H1 (cell line): ENCODE results near the gene FCHO1. TPM values are rescaled to one million over a fixed set of nuclear protein-coding genes. Genes with fewer than 3 reads are reported as not detected.

Experiments
- CTCF ChIA-PET: fragments of 300-600 bp; sonication (Branson Sonifier 250); formaldehyde crosslinking; loops from one replicate; lab custom pipeline; 2021; ENCODE audit not compliant: partially characterized antibody; lab: Charles Lee
- POLR2A ChIA-PET: fragments of 300-600 bp; sonication (Branson Sonifier 250); formaldehyde crosslinking; loops from one replicate; lab custom pipeline; 2021; ENCODE audit warnings: inconsistent platforms; ENCODE audit not compliant: partially characterized antibody; lab: Charles Lee
- DNase-seq, 2 experiments: peaks; one replicate each; pipeline versions ENCODE4 v3.0.0 to v3.0.0-alpha.2; 2010 to 2022; ENCODE audit warnings: low spot score in 2 of 2, low read depth in 1 of 2, mixed read lengths in 1 of 2
- FAIRE-seq: peaks from 2 replicates; lab custom pipeline; 2011; peaks lifted over from hg19 to GRCh38; lab: Jason Lieb, UNC
- H2AFZ ChIP-seq: 2 replicates; pipeline ENCODE4 v1.8.1; 2012; ENCODE audit warnings: low read length, inconsistent platforms
- H2AK5ac ChIP-seq: 2 replicates; pipeline ENCODE4 v1.6.1; 2013; ENCODE audit warnings: low read depth, low read length
- H2BK120ac ChIP-seq: replicated peaks from 2 replicates; pipeline ENCODE3; 2013; ENCODE audit warnings: low read depth, low read length, inconsistent platforms
- H2BK12ac ChIP-seq: 2 replicates; pipeline ENCODE4 v1.6.1; 2013; ENCODE audit warnings: low read depth, low read length
- H2BK15ac ChIP-seq: 2 replicates; pipeline ENCODE4 v1.6.1; 2013; ENCODE audit warnings: low read length
- H2BK20ac ChIP-seq: 2 replicates; pipeline ENCODE4 v1.6.1; 2013; ENCODE audit warnings: low read length
- H2BK5ac ChIP-seq: 2 replicates; pipeline ENCODE4 v1.6.1; 2013; ENCODE audit warnings: low read depth, low read length
- H3K14ac ChIP-seq: 2 replicates; pipeline ENCODE4 v1.6.1; 2013; ENCODE audit warnings: inconsistent platforms; ENCODE audit not compliant: insufficient read length
- H3K18ac ChIP-seq: 2 replicates; pipeline ENCODE4 v1.6.1; 2013; ENCODE audit warnings: low read length; ENCODE audit errors: extremely low read depth
- H3K23ac ChIP-seq: 2 replicates; pipeline ENCODE4 v1.6.1; 2013; ENCODE audit warnings: inconsistent platforms; ENCODE audit not compliant: insufficient read length
- H3K23me2 ChIP-seq: 2 replicates; pipeline ENCODE4 v1.6.1; 2013; ENCODE audit warnings: low read depth, low read length
- H3K27ac ChIP-seq: 2 replicates; pipeline ENCODE4 v1.6.1; 2011; ENCODE audit warnings: low read depth, low read length, inconsistent platforms
- H3K27me3 ChIP-seq, 4 experiments: replicated peaks in 1 of 4; 1 replicate in 1 of 4; 2 replicates in 3 of 4; pipeline versions ENCODE4 v1.6.1 to v1.8.1; 2011 to 2013; ENCODE audit warnings: low read length in 3 of 4, mild to moderate bottlenecking in 3 of 4, inconsistent platforms in 2 of 4, mixed read lengths in 2 of 4, moderate library complexity in 1 of 4; ENCODE audit not compliant: control insufficient read depth in 3 of 4, insufficient read depth in 3 of 4; ENCODE audit errors: extremely low read depth in 1 of 4
- H3K36me3 ChIP-seq, 4 experiments: 2 replicates each; pipeline versions ENCODE4 v1.6.1 to v1.8.1; 2011 to 2013; ENCODE audit warnings: mild to moderate bottlenecking in 4 of 4, low read length in 3 of 4, moderate library complexity in 2 of 4, control low read depth in 1 of 4, inconsistent platforms in 1 of 4; ENCODE audit not compliant: insufficient read depth in 4 of 4, control insufficient read depth in 2 of 4
- H3K4ac ChIP-seq: replicated peaks from 2 replicates; pipeline ENCODE3; 2013; ENCODE audit warnings: low read length, low read depth, mixed read lengths, inconsistent platforms; ENCODE audit not compliant: insufficient read length
- H3K4me1 ChIP-seq, 4 experiments: replicated peaks in 1 of 4; 1 replicate in 1 of 4; 2 replicates in 3 of 4; pipeline versions ENCODE4 v1.6.1 to v1.8.1; 2011 to 2013; ENCODE audit warnings: low read length in 3 of 4, inconsistent platforms in 2 of 4, mixed read lengths in 1 of 4; ENCODE audit not compliant: insufficient read depth in 4 of 4, control insufficient read depth in 3 of 4
- H3K4me2 ChIP-seq, 2 experiments: 2 replicates each; pipeline versions ENCODE4 v1.6.1 to v1.8.1; 2011 to 2013; ENCODE audit warnings: low read depth in 2 of 2, low read length in 2 of 2, control low read depth in 1 of 2, inconsistent platforms in 1 of 2, mild to moderate bottlenecking in 1 of 2; ENCODE audit not compliant: insufficient read depth in 1 of 2
- H3K4me3 ChIP-seq, 4 experiments: fragments of 200-600, 300-600 bp in 1 of 4; sonication (generic), shearing (Covaris generic), sonication (Bioruptor Twin) in 1 of 4; 2 replicates each; pipeline versions ENCODE4 v1.5.1 to v1.8.1; 2011 to 2016; ENCODE audit warnings: low read length in 4 of 4, low read depth in 3 of 4, control low read depth in 2 of 4, inconsistent platforms in 2 of 4, mild to moderate bottlenecking in 2 of 4, mixed read lengths in 1 of 4, moderate library complexity in 1 of 4; ENCODE audit not compliant: insufficient read depth in 2 of 4; ENCODE audit errors: extremely low read depth in 1 of 4
- H3K56ac ChIP-seq: replicated peaks from 2 replicates; pipeline ENCODE3; 2013; ENCODE audit warnings: low read depth, mild to moderate bottlenecking, mixed read lengths, low read length, inconsistent platforms; ENCODE audit not compliant: insufficient read length
- H3K79me1 ChIP-seq: 2 replicates; pipeline ENCODE4 v1.6.1; 2013; ENCODE audit warnings: low read depth, low read length, control low read depth
- H3K79me2 ChIP-seq, 2 experiments: 2 replicates each; pipeline versions ENCODE4 v1.6.1 to v1.8.1; 2012 to 2013; ENCODE audit warnings: low read length in 2 of 2, mild to moderate bottlenecking in 2 of 2, inconsistent platforms in 1 of 2; ENCODE audit not compliant: insufficient read depth in 2 of 2, control insufficient read depth in 1 of 2
- H3K9ac ChIP-seq, 4 experiments: replicated peaks in 1 of 4; 1 replicate in 1 of 4; 2 replicates in 3 of 4; pipeline versions ENCODE4 v1.6.1 to v1.8.1; 2011 to 2013; ENCODE audit warnings: low read depth in 3 of 4, low read length in 3 of 4, control low read depth in 2 of 4, mild to moderate bottlenecking in 2 of 4, moderate library complexity in 2 of 4, inconsistent platforms in 1 of 4; ENCODE audit errors: extremely low read depth in 1 of 4
- H3K9me3 ChIP-seq, 2 experiments: 2 replicates each; pipeline versions ENCODE4 v1.6.1 to v1.8.1; 2012 to 2013; ENCODE audit warnings: mild to moderate bottlenecking in 2 of 2, moderate library complexity in 2 of 2, control low read depth in 1 of 2, inconsistent platforms in 1 of 2, low read depth in 1 of 2, low read length in 1 of 2, mixed read lengths in 1 of 2; ENCODE audit not compliant: insufficient read depth in 2 of 2
- H4K20me1 ChIP-seq, 2 experiments: replicated peaks in 1 of 2; 2 replicates each; pipeline versions ENCODE3 to v1.8.1; 2011 to 2013; ENCODE audit warnings: inconsistent platforms in 2 of 2, low read length in 2 of 2, mild to moderate bottlenecking in 1 of 2; ENCODE audit not compliant: insufficient read depth in 2 of 2, control insufficient read depth in 1 of 2
- H4K5ac ChIP-seq: 2 replicates; pipeline ENCODE4 v1.6.1; 2013; ENCODE audit warnings: low read length, low read depth, mixed read lengths, inconsistent platforms; ENCODE audit not compliant: insufficient read length
- H4K8ac ChIP-seq: 2 replicates; pipeline ENCODE4 v1.8.0; 2013; ENCODE audit warnings: mild to moderate bottlenecking, moderate library complexity, low read length, inconsistent platforms; ENCODE audit not compliant: insufficient read depth; ENCODE audit errors: extremely low read depth
- H4K91ac ChIP-seq: replicated peaks from 2 replicates; pipeline ENCODE3; 2013; ENCODE audit warnings: low read length, mixed read lengths, inconsistent platforms; ENCODE audit not compliant: insufficient read length
- ASH2L ChIP-seq: fragments of 200-600, 300-600 bp; sonication (generic); IDR thresholded peaks from one replicate; pipeline ENCODE4 v1.7.1; 2017; ENCODE audit warnings: low read length
- FOSL1 ChIP-seq: IDR thresholded peaks from 2 replicates; pipeline ENCODE4 v1.6.1; 2011; ENCODE audit warnings: mild to moderate bottlenecking, low read depth, low read length, moderate library complexity; ENCODE audit not compliant: insufficient read depth
- GTF2F1 ChIP-seq: IDR thresholded peaks from 2 replicates; pipeline ENCODE4 v1.6.1; 2012; ENCODE audit warnings: low read depth, low read length, improper control_type of control experiment, borderline replicate concordance
- KDM1A ChIP-seq: fragments of 200-600, 300-600 bp; sonication (generic); IDR thresholded peaks from 2 replicates; pipeline ENCODE4 v1.7.1; 2016; ENCODE audit warnings: mild to moderate bottlenecking, low read length, borderline replicate concordance
- KDM4A ChIP-seq: IDR thresholded peaks from one replicate; pipeline ENCODE4 v1.7.1; 2012; ENCODE audit warnings: low read depth, mild to moderate bottlenecking, moderate library complexity, low read length, inconsistent platforms; ENCODE audit not compliant: severe bottlenecking
- KDM5A ChIP-seq: fragments of 200-600 bp; IDR thresholded peaks from 2 replicates; pipeline ENCODE4 v1.7.1; 2012; ENCODE audit warnings: mild to moderate bottlenecking, low read length, inconsistent platforms, mixed read lengths
- NRF1 ChIP-seq: IDR thresholded peaks from 2 replicates; pipeline ENCODE4 v1.6.1; 2011; ENCODE audit warnings: mild to moderate bottlenecking, low read depth, low read length, improper control_type of control experiment
- POLR2A ChIP-seq, 2 experiments: IDR thresholded peaks; 1 replicate in 1 of 2; 2 replicates in 1 of 2; pipeline ENCODE4 v1.6.1; 2011; ENCODE audit warnings: low read depth in 2 of 2, low read length in 2 of 2, mild to moderate bottlenecking in 2 of 2; ENCODE audit errors: control extremely low read depth in 1 of 2
- RBBP5 ChIP-seq: IDR thresholded peaks from 2 replicates; pipeline ENCODE4 v1.7.1; 2012; ENCODE audit warnings: low read depth, mild to moderate bottlenecking, inconsistent platforms, low read length, moderate library complexity, borderline replicate concordance
- RFX5 ChIP-seq: IDR thresholded peaks from 2 replicates; pipeline ENCODE4 v1.6.1; 2011; ENCODE audit warnings: low read depth, low read length, improper control_type of control experiment, borderline replicate concordance
- SIRT6 ChIP-seq: IDR thresholded peaks from one replicate; pipeline ENCODE4 v1.7.1; 2012; ENCODE audit warnings: low read length, inconsistent platforms
- WGBS, 2 experiments: shearing (Covaris generic) in 1 of 2; methylation state at CpG; one replicate each; pipeline versions ENCODE4 v1.1.6 to v1.1.7; 2013 to 2015; ENCODE audit warnings: low lambda C conversion rate in 2 of 2, mixed read lengths in 2 of 2, inconsistent platforms in 1 of 2, low coverage in 1 of 2, missing lambda C conversion rate in 1 of 2; ENCODE audit not compliant: insufficient replicate concordance in 2 of 2, insufficient coverage in 1 of 2, insufficient read length in 1 of 2; ENCODE audit errors: extremely low coverage in 1 of 2, missing lambda C conversion rate in 1 of 2; 5-methylcytosine and 5-hydroxymethylcytosine counted together
- polyA plus RNA-seq, 7 experiments: library from polyadenylated mRNA; depleted of rRNA in 3 of 7; stranded (reverse) in 5 of 7; unstranded in 2 of 7; fragments of >200 nt in 5 of 7; fragments of 200-250 nt in 2 of 7; gene quantifications; 1 replicate in 5 of 7; 2 replicates in 1 of 7; 4 replicates in 1 of 7; pipeline versions ENCODE4 v1.2.1 to v1.2.3, GENCODE V29; 2011 to 2013; ENCODE audit warnings: missing spikeins in 2 of 7, mixed read lengths in 2 of 7
- total RNA-seq: library from RNA; stranded (reverse); fragmentation: NEBNext Ultra II Directional; extraction: Animal tissue kit (Norgen Biotek cat#: 25700); gene quantifications from 2 replicates; pipeline ENCODE4 v1.2.1, GENCODE V29; 2021

FCHO1 gene
- total and polyA plus RNA-seq, 2 of the 8 experiments (the other 6 are each of a cell fraction or from before 2014, with no cell fraction given): 13.0 to 25.9 TPM

DNA sequence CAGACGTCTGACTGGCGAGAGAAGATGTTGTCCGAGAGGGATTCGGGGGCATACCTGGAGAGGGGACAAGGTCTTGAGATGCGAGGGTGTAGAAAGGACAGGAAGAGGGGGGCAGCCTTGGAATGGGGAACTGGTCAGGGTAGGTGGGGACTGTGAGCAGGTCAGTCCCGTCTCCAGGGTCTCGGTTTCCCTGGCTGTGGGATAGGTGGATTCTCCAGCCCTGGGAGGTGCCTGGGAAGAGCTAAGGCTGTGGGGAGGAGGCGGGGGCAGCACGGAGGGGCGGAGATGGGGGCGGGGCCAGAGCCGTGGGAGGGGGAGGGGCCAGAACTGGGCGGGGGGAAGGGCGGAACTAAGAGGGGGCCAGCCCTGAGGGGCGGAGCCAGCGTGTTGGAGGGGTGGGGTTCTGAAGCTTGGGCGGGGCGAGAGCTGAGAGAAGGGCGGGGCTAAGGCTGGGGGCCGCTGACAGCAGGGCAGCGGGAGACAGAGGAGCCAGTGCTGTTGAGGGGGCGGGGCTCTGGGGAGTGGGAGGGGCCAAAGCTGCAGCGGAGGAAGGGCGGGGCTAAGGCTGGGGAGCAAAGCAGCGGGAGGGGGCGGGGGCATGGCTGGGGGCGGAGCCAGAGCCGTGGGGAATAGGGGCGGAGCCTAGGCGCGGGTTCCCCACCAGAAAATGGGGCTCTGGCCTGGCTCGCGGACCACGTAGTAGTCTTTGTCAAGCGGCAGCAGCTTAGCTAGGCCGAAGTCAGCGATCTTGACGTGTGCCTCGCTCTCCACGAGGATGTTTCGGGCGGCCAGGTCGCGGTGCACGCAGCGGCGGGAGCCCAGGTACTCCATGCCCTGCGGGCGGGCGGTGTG, 79.5 kb downstream of the FCHO1 start:
- no peak overlapping the region for H3K14ac ChIP-seq
- no peaks in the 10 kb centered on the region for H3K79me1 ChIP-seq
- H3K9ac ChIP-seq: peak overlapping the region; percentile 52 to 73 (median 62)
- no peaks in the 10 kb centered on the region; a peak in 1 of 7 replicates for H3K27me3 ChIP-seq
- no peaks in the 10 kb centered on the region for H4K20me1 ChIP-seq
- H2BK12ac ChIP-seq: peak overlapping the region; percentile 62; the same call in 1 of the 2 replicates
- no peaks in the 10 kb centered on the region for H3K9me3 ChIP-seq
- H3K56ac ChIP-seq: peak overlapping the region; percentile 74
- peak overlapping the region; percentile 85 to 100 for H3K4me2 ChIP-seq
- no peaks in the 10 kb centered on the region for H3K79me2 ChIP-seq
- peak overlapping the region; percentile 97 for H3K18ac ChIP-seq
- H4K5ac ChIP-seq: peak overlapping the region; percentile 71
- H3K27ac ChIP-seq: peak overlapping the region; percentile 82
- H3K23me2 ChIP-seq: peaks cover 5% of the 10 kb centered on the region; the same call in 1 of the 2 replicates
- CTCF ChIA-PET: interaction anchor here (0.7 to 1.8 kb wide), 7 partner anchors 12 to 402 kb away, joined by 3 to 5 read pairs (median 4); partner anchors contain the start of gene RPL18A
- POLR2A ChIA-PET: interaction anchor here (0.6 to 4.0 kb wide), 12 partner anchors 9 to 301 kb away, joined by 3 to 29 read pairs (median 4); partner anchors contain the start of genes CCDC124, INSL3 and RPL18A
- H2BK20ac ChIP-seq: no peak overlapping the region
- peak overlapping the region; percentile 47 for H3K4ac ChIP-seq
- H3K4me1 ChIP-seq: peaks cover 0 to 15% (median 3%) of the 10 kb centered on the region in 4 experiments; a peak in 6 of 7 replicates
- peak overlapping the region; percentile 66 to 93 (median 80) for H3K4me3 ChIP-seq
- peak overlapping the region; percentile 97 for H2AFZ ChIP-seq
- FAIRE-seq (no peak), DNase-seq (peak; percentile 93 to 95)
- H2AK5ac ChIP-seq: no peak overlapping the region
- peak overlapping the region; percentile 61 for H2BK15ac ChIP-seq
- no peak overlapping the region for H4K91ac ChIP-seq
- WGBS, 2 experiments: 30% methylated on average over 21 of the region's 50 CpGs; no CpG with 5 or more reads in 1 of the 2 experiments
- peak overlapping the region; percentile 95; the same call in 1 of the 2 replicates for H2BK5ac ChIP-seq
- H3K23ac ChIP-seq: no peak overlapping the region
- H2BK120ac ChIP-seq: peak overlapping the region; percentile 3
- H4K8ac ChIP-seq: peak overlapping the region; percentile 92; the same call in 1 of the 2 replicates
- H3K36me3 ChIP-seq: no peaks in the 10 kb centered on the region
- TF ChIP-seq RFX5: no peak
- TF ChIP-seq POLR2A (IDR thresholded peaks at IDR 0.05; ENCODE audit: control extremely low read depth in 1 of 2, low read depth in 2 of 2, low read length in 2 of 2): 0 out of 3 replicates have a peak, but pooled peaks of 1 of the 2 experiments have one; percentile 64
- no peak for TF ChIP-seq FOSL1
- no peak for TF ChIP-seq SIRT6
- TF ChIP-seq NRF1: 0 out of 2 replicates have a peak, but pooled peaks have one; percentile 0
- peak; percentile 27 for TF ChIP-seq KDM4A
- TF ChIP-seq GTF2F1: no peak
- TF ChIP-seq RBBP5: 0 out of 2 replicates have a peak, but pooled peaks have one; percentile 5
- TF ChIP-seq KDM1A: no peak
- TF ChIP-seq ASH2L: peak; percentile 58
- no peak for TF ChIP-seq KDM5A
